ENCODE measurements around the gene FAM222A.
A peak's percentile ranks its signal among the peaks of the same experiment; 100 is the strongest.

Gene FAM222A

DNA sequence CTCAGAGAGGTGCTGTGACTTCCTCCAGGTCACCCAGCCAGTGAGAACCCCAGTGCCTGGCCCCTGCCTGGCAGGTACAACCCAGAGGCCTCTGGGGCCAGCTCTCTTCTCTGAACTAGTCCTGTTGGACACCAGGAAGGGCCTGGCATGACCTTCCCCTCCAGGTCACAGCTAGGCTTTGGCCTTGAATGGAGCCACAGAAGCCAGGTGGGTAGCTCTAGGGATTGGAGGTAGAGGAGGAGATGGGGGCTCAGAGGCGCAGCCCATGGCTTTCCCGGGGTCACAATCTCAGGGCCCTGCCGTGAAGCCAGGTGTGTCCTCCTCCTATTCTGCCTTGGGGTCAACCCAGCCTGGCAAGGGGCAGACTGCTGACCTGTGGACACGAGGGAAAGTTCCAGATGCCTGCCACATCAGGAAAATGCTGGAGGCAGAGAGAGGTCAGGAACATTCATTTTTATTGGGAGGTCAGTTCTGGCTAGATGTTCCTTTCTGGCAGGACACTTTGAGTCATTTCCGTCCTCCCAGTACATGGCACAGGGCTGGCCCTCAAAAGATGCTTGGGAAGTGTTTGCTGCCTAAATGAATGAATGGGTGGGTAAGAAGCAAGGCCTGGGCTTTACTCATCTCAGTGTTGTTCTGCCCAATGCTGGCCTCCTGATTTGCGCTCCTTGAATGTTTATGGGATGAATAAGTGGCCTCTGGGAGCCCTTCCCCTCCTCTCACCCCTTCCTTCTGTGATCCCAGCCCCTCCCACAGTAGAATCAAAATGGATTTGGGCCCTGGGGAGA lies 25.4 kb downstream of the FAM222A start:
- TF ChIP-seq, protein P1, sequence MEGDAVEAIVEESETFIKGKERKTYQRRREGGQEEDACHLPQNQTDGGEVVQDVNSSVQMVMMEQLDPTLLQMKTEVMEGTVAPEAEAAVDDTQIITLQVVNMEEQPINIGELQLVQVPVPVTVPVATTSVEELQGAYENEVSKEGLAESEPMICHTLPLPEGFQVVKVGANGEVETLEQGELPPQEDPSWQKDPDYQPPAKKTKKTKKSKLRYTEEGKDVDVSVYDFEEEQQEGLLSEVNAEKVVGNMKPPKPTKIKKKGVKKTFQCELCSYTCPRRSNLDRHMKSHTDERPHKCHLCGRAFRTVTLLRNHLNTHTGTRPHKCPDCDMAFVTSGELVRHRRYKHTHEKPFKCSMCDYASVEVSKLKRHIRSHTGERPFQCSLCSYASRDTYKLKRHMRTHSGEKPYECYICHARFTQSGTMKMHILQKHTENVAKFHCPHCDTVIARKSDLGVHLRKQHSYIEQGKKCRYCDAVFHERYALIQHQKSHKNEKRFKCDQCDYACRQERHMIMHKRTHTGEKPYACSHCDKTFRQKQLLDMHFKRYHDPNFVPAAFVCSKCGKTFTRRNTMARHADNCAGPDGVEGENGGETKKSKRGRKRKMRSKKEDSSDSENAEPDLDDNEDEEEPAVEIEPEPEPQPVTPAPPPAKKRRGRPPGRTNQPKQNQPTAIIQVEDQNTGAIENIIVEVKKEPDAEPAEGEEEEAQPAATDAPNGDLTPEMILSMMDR (IDR thresholded peaks at IDR 0.05; ENCODE audit: extremely low read depth, insufficient read depth, missing control alignments), result no peak

DNA sequence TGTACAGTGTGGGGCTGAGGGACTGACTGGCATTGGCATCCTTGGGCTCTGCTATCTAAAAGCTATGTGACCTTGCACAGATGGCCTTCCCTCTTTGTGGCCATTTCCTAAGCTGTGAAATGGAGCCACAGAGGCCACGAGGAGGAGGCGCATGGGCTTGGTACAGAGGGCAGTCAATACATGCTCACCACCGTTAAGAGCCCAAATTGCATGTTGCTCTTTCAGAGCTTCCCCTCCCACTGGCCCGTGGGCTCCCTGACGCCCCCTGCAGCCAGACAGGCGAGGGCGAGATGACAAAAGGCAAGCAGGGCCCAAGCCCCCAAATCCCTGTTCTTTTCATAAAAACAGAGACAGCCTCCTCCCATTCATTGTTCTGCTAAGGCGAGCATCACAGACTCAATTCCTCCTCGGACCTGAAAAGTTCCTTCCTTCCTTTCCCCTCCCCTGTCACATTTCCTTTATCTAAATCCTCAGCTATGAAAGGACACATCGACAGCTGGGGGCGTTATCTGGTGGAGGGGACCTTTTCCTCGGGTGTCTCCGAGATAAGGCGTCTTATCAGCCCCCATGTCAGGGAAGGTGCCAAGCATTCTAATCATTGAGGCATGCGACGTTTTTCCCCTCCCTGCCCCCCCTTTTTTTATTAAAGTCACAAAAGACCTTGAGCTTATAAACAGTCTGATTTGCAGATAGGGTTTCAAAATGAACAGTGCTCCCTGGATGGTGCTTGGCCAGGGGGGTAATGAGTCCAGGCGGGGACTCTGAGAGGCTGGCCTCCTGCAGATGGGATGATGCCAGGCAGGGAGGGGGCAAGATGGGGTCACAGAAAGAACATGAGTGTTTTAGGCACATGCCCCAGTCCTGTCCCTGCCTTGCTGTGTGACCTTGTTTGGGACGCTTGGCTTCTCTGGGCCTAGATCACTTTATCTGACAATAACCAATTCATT lies 26.4 kb downstream of the FAM222A start:
- TF ChIP-seq, protein P1 (IDR thresholded peaks at IDR 0.05; ENCODE audit: extremely low read depth, insufficient read depth, missing control alignments), result peak; percentile 29
- in situ Hi-C loops (cut with MboI; ENCODE audit: low pct_unique_long_range_greater_than_20kb, low sequenced_read_pairs, unreplicated experiment), result no loop called here
- DNase-seq (ENCODE audit: low spot score), result no peak

More for the DNA sequence above, 25.4 kb downstream of the FAM222A start:
- in situ Hi-C loops (cut with MboI; ENCODE audit: low pct_unique_long_range_greater_than_20kb, low sequenced_read_pairs, unreplicated experiment), result no loop called here
- no peak for DNase-seq (ENCODE audit: low spot score)

DNA sequence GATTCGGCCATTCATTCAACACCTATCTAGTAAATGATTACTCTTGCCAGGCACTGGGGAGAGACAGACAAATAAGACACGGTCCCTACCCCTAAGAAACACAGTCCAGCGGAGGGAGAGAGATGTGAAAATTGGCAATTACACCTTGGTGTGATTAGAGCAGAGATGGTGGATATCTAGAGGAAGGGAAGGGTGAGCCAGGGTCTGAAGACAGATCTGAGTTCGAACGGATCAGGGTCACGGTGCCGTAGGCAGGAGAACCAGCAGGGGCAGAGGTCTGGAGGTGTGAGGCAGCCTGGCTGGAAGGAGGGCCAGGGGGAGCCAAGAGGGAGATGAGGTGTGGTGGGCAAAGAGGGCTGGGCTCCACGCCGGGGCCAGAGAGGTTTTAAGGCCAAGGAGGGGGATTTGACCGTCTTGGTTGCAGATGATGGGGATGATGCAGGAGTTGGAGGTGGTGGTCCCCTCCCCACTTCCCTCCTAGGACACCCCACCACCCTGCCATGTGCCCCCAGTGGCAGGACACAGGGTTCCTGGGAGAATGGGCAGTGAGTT lies 27.1 kb downstream of the FAM222A start:
- TF ChIP-seq, protein P1 (IDR thresholded peaks at IDR 0.05; ENCODE audit: extremely low read depth, insufficient read depth, missing control alignments), result no peak
- in situ Hi-C loops (cut with MboI; ENCODE audit: low pct_unique_long_range_greater_than_20kb, low sequenced_read_pairs, unreplicated experiment), result no loop called here
- no peak for DNase-seq (ENCODE audit: low spot score)

DNA sequence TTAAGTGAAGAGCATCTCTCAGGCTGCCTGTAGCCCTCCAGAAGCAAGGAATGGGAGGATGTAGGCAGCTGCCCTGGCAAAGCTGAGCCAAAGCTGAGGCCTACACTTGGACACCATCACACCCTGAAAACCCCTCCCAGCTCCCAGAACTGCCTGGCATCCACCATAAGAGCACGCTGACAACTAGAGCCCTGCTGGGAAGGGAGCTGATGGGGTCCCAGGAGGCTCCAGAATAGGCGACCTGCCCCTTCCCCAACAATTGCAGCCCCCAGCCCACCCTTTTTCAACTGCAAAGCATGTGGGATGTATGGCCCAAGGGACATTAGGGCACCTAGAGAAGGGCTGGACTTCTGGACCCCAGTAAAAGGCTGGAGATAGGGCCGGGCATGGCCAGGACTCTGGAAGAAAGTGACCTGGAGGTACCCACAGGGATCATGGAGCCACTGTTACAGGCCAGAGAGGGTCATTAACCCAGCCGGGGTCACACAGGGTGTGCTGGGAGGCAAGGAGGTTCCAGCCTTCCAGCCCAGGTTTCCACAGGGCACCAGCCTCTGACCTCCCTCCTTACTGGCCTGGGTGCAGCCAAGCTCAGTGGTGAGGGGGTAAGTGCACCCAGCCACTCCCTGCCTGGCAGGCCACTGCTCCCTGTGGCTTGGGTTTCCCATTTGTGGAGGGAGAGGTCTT lies 27.8 kb downstream of the FAM222A start:
- no peak for DNase-seq (ENCODE audit: low spot score)
- in situ Hi-C loops (cut with MboI; ENCODE audit: low pct_unique_long_range_greater_than_20kb, low sequenced_read_pairs, unreplicated experiment), result no loop called here
- TF ChIP-seq, protein P1 (IDR thresholded peaks at IDR 0.05; ENCODE audit: extremely low read depth, insufficient read depth, missing control alignments), result no peak

DNA sequence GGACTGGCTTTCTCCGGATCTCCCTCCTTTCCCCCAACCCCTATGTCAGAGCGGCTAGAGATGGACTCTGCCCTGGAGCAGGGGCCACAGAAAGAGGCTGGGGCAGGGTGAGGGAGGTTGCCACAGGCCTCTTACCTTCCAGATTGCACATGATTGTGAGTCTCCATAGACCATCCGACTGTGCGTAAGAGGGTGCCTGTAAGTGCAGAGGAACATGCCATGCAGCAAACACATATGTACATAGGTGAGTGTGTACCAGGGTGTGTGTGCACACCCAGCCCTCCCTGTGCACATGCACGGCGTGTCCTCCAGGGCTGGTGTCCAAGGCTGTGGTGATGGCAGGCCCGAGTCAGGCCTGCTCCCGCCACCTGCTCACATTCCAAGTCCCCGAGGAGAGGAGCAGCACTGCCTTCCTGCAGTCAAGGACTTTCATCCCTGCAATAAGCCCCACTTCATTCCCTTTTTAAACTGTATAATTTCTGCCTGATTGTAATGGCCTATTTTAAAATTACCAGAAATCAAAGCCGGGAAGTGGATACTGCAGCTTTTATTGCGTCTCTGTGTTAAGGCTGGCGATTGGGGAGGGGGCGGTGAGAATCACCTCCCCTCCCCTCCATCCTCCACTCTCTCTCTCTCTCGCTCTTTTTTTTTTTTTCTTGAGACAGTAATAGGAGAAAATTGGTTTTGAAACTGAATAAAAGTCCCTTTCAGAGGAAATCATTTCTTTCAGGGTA lies 28.5 kb downstream of the FAM222A start:
- TF ChIP-seq, protein P1 (IDR thresholded peaks at IDR 0.05; ENCODE audit: extremely low read depth, insufficient read depth, missing control alignments), result no peak
- in situ Hi-C loops (cut with MboI; ENCODE audit: low pct_unique_long_range_greater_than_20kb, low sequenced_read_pairs, unreplicated experiment), result no loop called here
- no peak for DNase-seq (ENCODE audit: low spot score)

Measured in GM13977 (cell line).